ENCODE results near the gene PTGR1.
"Not testable (repeated sequence)": the region's sequence is repeated elsewhere in the genome, so short reads cannot be mapped to it uniquely, and the experiment has no call there.

Gene PTGR1

DNA sequence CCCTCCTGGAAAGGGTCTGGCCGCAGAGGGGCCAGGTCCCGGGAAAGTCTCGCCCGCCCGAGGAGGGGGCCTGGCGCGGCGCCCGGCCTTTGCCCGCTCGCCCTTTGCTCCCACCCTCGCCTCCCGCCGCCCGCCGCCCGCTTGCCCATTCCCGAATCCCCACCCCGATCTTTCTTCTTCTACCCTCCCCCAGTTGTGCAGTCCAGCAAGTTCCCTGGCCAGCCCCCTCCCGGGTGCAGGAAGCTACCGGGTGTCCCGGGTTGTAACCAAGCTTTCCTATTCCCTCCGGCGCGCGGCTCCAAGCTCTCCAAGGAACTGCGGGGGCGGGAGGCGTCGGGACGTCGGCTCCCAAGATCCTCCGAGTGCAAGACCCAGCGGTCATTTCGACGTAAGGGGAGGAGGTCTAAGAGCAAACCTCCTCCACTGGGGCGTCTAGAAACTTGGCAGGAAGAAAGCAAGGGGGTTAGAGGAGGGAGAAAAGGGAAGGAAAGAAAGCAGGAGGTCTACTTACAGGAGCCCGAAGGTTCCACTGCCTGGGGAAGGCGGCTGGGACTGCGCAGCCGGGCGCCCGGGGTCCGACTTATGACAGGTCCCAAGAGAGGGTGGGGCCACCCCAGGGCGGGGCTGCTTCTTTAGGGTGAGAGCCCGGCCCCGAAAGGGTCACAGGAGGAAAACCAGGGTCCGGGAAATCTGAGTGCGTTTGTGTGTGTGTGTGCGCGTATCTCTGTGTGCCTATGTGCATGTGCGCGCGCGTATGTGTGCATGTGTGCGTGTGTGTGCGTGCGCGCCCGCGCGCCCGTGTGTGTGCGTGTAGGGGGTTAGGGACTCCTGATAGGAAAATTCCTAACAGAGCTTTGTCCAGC is at the start of gene PTGR1:
Gene PTGR1, minus strand, starts transcription at position 556 of the 863 bp plus-strand sequence. CDS start 2,225 bp downstream, outside the sequence.
- no peak for DNase-seq (ENCODE audit: low read depth)

DNA sequence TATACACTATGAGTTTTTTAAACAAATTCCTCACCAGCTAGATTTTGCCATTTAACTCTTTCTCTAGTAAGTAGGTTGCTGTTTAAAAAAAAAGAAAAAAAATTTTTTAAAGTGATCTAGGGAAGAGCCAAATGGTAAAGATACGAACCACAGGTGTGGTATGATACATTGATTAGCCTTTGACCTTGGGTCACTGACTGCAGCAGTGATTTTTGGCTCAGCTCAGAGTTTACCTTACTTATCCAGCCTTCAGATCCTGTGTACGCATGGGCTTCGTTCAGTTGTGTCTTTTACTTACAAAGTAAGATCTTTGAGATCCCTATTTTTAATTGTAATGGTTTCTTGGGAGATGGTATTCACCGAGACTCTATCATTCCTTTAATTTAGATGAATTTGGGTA is 49.6 kb upstream of the PTGR1 start:
- DNase-seq (ENCODE audit: low read depth) = no peak

DNA sequence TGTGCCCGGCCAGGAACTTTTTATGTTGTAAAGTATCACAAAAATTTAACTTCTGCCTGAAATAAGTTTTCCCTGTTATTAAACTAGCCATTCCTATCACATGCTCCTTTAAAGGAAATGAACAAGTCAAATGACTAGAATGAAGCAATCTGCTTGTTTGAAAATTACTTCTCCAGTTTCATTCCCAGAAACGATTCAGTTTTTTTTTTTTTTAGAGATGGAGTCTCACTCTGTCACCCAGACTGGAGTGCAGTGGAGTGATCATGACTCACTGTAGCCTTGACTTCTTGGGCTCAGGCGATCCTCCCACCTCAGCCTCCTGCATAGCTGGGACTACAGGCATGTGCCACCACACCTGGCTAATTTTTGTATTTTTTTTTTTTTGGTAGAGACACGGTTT is 48.6 kb upstream of the PTGR1 start:
- DNase-seq (ENCODE audit: low read depth) = no peak

- DNase-seq (ENCODE audit: low read depth) = no peak
Measured at GRCh38 chr9:111646417-111646816, 47.0 kb upstream of the PTGR1 start.

DNA sequence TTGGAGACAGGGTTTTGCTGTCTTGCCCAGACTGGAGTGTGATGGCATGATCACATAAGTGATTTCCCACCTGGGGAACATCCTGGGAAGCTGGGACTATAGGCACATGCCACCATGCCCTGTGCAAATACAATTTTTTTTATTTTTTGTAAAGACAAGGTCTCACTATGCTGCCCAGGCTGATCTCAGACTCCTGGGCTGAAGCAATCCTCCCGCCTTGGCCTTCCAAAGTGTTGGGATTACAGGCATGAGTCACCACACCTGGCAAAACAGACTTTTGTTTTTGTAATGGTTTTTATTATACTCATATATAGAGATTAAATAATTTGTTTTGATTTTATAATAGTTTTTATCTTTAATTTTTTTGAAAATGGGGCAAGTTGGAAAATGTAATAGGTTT is 46.4 kb upstream of the PTGR1 start:
- no peak for DNase-seq (ENCODE audit: low read depth)

DNA sequence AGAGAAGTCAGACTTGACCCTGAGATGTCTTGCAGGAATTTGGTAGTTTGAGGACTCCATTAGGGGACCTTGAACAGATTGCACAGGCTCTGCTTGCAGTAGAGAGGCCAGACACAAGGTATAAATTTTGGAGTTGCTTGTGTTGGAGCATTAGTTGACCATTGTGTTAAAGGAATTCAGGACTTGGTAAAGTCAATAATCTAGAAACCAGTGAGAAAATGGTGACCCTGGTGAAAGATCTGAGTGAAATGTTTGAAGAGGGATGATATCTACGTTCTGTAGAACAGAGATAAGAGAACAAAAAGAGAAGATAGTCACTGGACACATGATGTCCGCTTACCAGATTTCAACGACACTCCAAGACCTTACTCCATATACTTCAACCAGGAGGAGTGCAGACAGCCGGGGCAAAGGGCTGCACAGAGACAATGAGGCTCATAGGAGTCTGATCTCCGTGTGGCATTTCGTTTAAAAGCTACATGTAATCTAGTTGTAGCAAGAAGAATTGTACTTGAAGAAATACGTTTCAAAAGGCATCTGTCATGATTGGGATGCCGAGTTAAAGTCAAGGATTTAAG is 44.8 kb upstream of the PTGR1 start:
- DNase-seq (ENCODE audit: low read depth) = no peak

GRCh38 chr9:111637421-111637950 is 38.0 kb upstream of the PTGR1 start:
- DNase-seq (ENCODE audit: low read depth) = no peak

DNA sequence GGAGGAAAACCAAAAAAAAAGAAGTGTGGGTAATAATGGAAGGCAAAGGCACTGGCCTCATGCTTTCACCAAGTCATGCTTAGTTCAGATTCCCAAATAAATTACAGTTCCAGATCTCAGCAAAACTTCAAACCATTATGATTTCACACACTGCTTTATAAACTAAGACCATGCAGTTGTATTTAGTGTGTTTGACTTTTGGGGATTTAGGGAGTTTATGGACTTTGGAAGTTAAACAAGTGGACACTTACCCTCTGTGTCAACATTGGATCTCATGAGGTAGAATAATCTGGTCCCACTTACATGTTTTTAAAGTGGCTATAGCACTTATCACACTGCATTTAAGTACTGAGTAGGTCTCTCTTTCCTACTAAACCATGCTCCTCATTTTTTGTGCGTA is 35.4 kb upstream of the PTGR1 start:
- DNase-seq (ENCODE audit: low read depth) = no peak

DNA sequence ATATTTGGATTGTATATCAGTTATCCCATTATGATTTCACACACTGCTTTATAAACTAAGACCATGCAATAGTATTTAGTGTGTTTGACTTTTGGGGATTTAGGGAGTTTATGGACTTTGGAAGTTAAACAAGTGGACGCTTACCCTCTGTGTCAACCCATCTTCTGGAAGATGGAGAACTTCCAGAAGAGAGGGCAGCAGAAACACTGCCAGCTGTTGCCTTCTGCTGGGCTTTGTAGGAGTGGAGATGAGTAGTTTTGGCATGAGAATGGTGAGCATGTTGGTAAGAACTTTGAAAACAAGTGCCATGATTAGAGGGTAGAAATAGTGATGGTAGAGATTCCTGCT is 33.9 kb upstream of the PTGR1 start:
- no peak for DNase-seq (ENCODE audit: low read depth)

GRCh38 chr9:111632695-111633388 is 33.4 kb upstream of the PTGR1 start:
- no peak for DNase-seq (ENCODE audit: low read depth)

- DNase-seq (ENCODE audit: low read depth) = no peak
Measured at GRCh38 chr9:111632060-111632459, 32.6 kb upstream of the PTGR1 start.

GRCh38 chr9:111631214-111631971 is 31.9 kb upstream of the PTGR1 start, which contains the start of gene DNAJC25:
Gene DNAJC25, plus strand, starts transcription at chr9:111631334. Its CDS starts 74 bp downstream, at chr9:111631408.
- DNase-seq (ENCODE audit: low read depth) = peak; percentile 90

DNA sequence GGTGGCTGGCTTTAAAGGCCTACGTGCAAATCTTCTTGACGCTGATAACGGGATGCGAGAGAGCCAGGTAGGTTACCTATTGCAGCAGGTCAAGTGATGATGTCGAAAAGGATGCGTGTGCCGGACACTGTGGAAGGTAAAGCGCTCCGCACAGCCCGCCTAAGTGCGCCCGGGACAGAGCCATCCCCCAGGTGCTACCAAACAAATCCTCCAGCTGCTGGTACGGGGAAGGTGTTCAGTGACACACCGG is 31.4 kb upstream of the PTGR1 start:
- DNase-seq (ENCODE audit: low read depth) = no peak

- DNase-seq (ENCODE audit: low read depth) = no peak
Measured at GRCh38 chr9:111630182-111630963, 30.9 kb upstream of the PTGR1 start.

- no peak for DNase-seq (ENCODE audit: low read depth)
Measured at GRCh38 chr9:111628411-111628810, 29.0 kb upstream of the PTGR1 start.

- no peak for DNase-seq (ENCODE audit: low read depth)
Measured at GRCh38 chr9:111627260-111627963, 28.0 kb upstream of the PTGR1 start.

DNA sequence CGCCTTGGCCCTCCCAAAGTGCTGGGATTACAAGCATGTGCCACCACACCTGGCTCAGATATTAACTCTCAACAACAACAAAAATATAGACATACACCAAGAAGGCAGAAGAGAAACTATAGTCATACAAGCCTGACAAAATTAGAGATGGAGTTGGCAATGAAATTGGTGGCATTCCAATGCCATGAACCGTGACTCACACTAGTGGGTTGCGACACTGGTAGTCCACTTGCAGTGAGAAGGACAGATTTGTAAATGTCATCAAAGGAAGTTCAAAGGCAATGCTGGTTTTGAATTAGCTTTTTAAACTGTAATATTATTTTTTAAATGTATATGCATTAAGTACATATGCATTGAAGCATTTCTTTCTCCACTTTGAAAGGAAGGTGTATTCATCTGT is 23.2 kb upstream of the PTGR1 start:
- no peak for DNase-seq (ENCODE audit: low read depth)

- no peak for DNase-seq (ENCODE audit: low read depth)
Measured at GRCh38 chr9:111621895-111622480, 22.5 kb upstream of the PTGR1 start.

GRCh38 chr9:111617349-111617748 is 17.9 kb upstream of the PTGR1 start:
- not testable (repeated sequence) for DNase-seq (ENCODE audit: low read depth)

DNA sequence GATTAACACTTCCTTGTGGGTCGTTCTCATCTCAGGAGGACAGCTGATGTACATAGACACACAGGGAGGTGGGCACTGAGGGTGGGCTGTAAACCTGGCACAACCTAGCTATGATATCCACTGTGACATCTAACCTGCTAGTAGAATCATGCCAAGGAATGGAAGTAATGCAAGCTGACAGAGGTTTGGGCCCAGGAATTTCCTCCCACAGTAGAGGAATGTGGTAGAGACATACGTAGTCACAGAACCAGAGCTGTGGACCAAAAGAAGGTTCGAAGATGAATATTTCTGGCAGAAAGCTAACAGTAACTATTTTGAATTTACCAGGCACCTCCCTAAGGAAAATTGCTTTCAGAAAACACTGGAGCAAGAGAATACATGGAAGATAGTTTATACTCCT is 16.5 kb upstream of the PTGR1 start:
- DNase-seq (ENCODE audit: low read depth) = no peak

All from stimulated activated CD8-positive, alpha-beta memory T cell treated with anti-CD3 and anti-CD28 coated beads, Interleukin-7, amount 100 ng/mL, for 24 hours (primary cell).